ENCODE results near the gene PPIB. TPM values are rescaled to one million over a fixed set of nuclear protein-coding genes. Genes with fewer than 3 reads are reported as not detected.

PPIB gene
- total and polyA plus RNA-seq, 3 experiments from 2014 or later = 384 to 715 (median 385) TPM

DNA sequence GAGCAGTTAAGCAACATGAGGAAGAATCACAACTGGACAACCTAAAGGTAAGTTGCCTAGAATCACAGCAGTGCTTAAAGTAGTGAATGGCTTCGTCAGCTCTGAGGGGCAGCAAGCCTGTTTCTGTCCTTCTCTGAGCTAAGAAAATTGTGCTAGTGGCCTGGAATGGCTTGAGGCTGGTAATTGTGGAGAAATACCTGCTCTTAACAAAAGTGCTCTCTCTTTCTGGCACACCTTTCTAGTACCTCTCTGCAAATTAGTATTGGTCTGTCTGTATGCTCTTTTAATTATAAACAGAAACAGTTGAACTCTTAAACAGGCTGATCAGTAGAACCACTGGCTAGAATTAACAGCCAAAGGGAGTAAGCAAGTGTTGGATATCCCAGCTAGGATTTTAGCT, 55.5 kb downstream of the PPIB start:
- Mint-ChIP-seq H3K36me3 (peaks cover 0 to 18% (median 0%) of the 10 kb centered on the region in 3 donors), H3K27me3 (peaks cover 0 to 1% of the 10 kb centered on the region in 2 donors), H3K4me3 (no peak overlapping the region), H3K27ac (peak overlapping the region in 2 of 8 donors; percentile 19 to 23), H3K4me1 (peaks cover 46 to 74% (median 69%) of the 10 kb centered on the region in 3 donors), H3K9me3 (no peaks in the 10 kb centered on the region)
- Histone ChIP-seq H3K36me3 (ENCODE audit: insufficient read depth, low read length) (peaks cover 3% of the 10 kb centered on the region), H3K27ac (ENCODE audit: low read depth, low read length) (no peak overlapping the region), H3K4me1 (ENCODE audit: insufficient read depth, low read length) (peaks cover 39% of the 10 kb centered on the region), H3K27me3 (ENCODE audit: insufficient read depth, low read length, poor library complexity, severe bottlenecking) (no peaks in the 10 kb centered on the region), H3K9me3 (ENCODE audit: low read length) (no peaks in the 10 kb centered on the region), H3K4me3 (ENCODE audit: low read length) (no peak overlapping the region)
- POLR2A ChIA-PET = no interaction called here
- no peak for DNase-seq
- CTCF ChIA-PET = no interaction called here

Other genes with a start within 250 kb of the PPIB start
- gene DAPK2, start 116.5 kb downstream of the PPIB start, total RNA-seq = 1 to 10 TPM; 4.4 to 5.5 TPM
- 2.2 TPM for gene DAPK2, start 116.5 kb downstream of the PPIB start, polyA plus RNA-seq
- 10 to 100 TPM; 68.0 to 68.7 TPM for gene CIAO2A, start 69.2 kb downstream of the PPIB start, total RNA-seq
- 78.1 TPM for gene CIAO2A, start 69.2 kb downstream of the PPIB start, polyA plus RNA-seq
- 10 to 100 TPM; 90.1 to 93.6 TPM for gene SNX1, start 67.0 kb downstream of the PPIB start, total RNA-seq
- 63.4 TPM for gene SNX1, start 67.0 kb downstream of the PPIB start, polyA plus RNA-seq
- gene SNX22, start 11.3 kb downstream of the PPIB start, total RNA-seq = under 1 TPM; 0.40 to 0.61 TPM
- 0.90 TPM for gene SNX22, start 11.3 kb downstream of the PPIB start, polyA plus RNA-seq
- 10 to 100 TPM; 25.6 to 27.0 TPM for gene CSNK1G1, start 193.2 kb upstream of the PPIB start, total RNA-seq
- gene CSNK1G1, start 193.2 kb upstream of the PPIB start, polyA plus RNA-seq = 15.5 TPM
- 10 to 100 TPM; 84.4 to 90.3 TPM for gene PCLAF, start 218.4 kb upstream of the PPIB start, total RNA-seq
- gene PCLAF, start 218.4 kb upstream of the PPIB start, polyA plus RNA-seq = not detected
- gene TRIP4, start 224.8 kb upstream of the PPIB start, total RNA-seq = 10 to 100 TPM; 25.1 to 26.2 TPM
- gene TRIP4, start 224.8 kb upstream of the PPIB start, polyA plus RNA-seq = 31.9 TPM

Measured in CD8-positive, alpha-beta memory T cell (primary cell).